ENCODE measurements around the gene NCKAP5. TPM values are rescaled to one million over a fixed set of nuclear protein-coding genes. Genes with fewer than 3 reads are reported as not detected.

NCKAP5 gene
- total RNA-seq, 1 experiment from 2014 or later: not detected

GRCh38 chr2:133485868-133486267 lies 82.4 kb downstream of the NCKAP5 start:
- Histone ChIP-seq H3K9me2 (ENCODE audit: insufficient read depth) (no peaks in the 10 kb centered on the region), H3K27me3 (ENCODE audit: insufficient read depth, low read depth) (peaks cover 16% of the 10 kb centered on the region), H3K4me1 (replicated peaks; ENCODE audit: insufficient read depth) (no peaks in the 10 kb centered on the region), H3K79me2 (ENCODE audit: low read depth) (no peaks in the 10 kb centered on the region), H3K36me3 (ENCODE audit: low read depth) (no peaks in the 10 kb centered on the region), H3K4me2 (no peak overlapping the region), H3F3A (ENCODE audit: insufficient read depth, low read depth) (no peaks in the 10 kb centered on the region), H3K27ac (no peak overlapping the region), H4K20me1 (ENCODE audit: insufficient read depth) (no peaks in the 10 kb centered on the region), H3K9me3 (ENCODE audit: insufficient read depth, low read depth) (no peaks in the 10 kb centered on the region), H3K4me3 (no peak overlapping the region), H2AFZ (no peak overlapping the region)
- intact Hi-C loops (cut with micrococcal nuclease; ENCODE audit: unreplicated experiment): no loop called here
- no TSS peak for BruUV-seq (replicated peaks)
- ChIA-PET POLR2A (ENCODE audit: unreplicated experiment) (no interaction called here), CTCF (no interaction called here)
- no peak for TF ChIP-seq EZH2 (IDR thresholded peaks at IDR 0.05; ENCODE audit: low read depth)
- TF ChIP-seq CTCF (conservative IDR thresholded peaks at IDR 0.05): no peak
- no peak for DNase-seq

- H3K9me2 ChIP-seq (ENCODE audit: insufficient read depth): no peaks in the 10 kb centered on the region
Observed at GRCh38 chr2:133484784-133485183, 83.5 kb downstream of the NCKAP5 start.

GRCh38 chr2:133484106-133484505 lies 84.2 kb downstream of the NCKAP5 start:
- Histone ChIP-seq H3K9me3 (ENCODE audit: insufficient read depth, low read depth) (no peaks in the 10 kb centered on the region), H3K36me3 (ENCODE audit: low read depth) (no peaks in the 10 kb centered on the region), H3K9me2 (ENCODE audit: insufficient read depth) (no peaks in the 10 kb centered on the region), H3K4me3 (no peak overlapping the region), H2AFZ (no peak overlapping the region), H3K27me3 (ENCODE audit: insufficient read depth, low read depth) (peaks cover 18% of the 10 kb centered on the region), H3K79me2 (ENCODE audit: low read depth) (no peaks in the 10 kb centered on the region), H3F3A (ENCODE audit: insufficient read depth, low read depth) (no peaks in the 10 kb centered on the region), H3K27ac (no peak overlapping the region), H4K20me1 (ENCODE audit: insufficient read depth) (no peaks in the 10 kb centered on the region), H3K4me1 (replicated peaks; ENCODE audit: insufficient read depth) (no peaks in the 10 kb centered on the region), H3K4me2 (no peak overlapping the region)
- DNase-seq: no peak
- POLR2A ChIA-PET (ENCODE audit: unreplicated experiment): no interaction called here
- no TSS peak for BruUV-seq (replicated peaks)
- CTCF ChIA-PET: no interaction called here
- TF ChIP-seq CTCF (conservative IDR thresholded peaks at IDR 0.05) (no peak), EZH2 (IDR thresholded peaks at IDR 0.05; ENCODE audit: low read depth) (no peak)
- intact Hi-C loops (cut with micrococcal nuclease; ENCODE audit: unreplicated experiment): no loop called here

More at GRCh38 chr2:133484784-133485183, 83.5 kb downstream of the NCKAP5 start:
- intact Hi-C loops (cut with micrococcal nuclease; ENCODE audit: unreplicated experiment): no loop called here
- ChIA-PET POLR2A (ENCODE audit: unreplicated experiment) (no interaction called here), CTCF (no interaction called here)
- no TSS peak for BruUV-seq (replicated peaks)
- Histone ChIP-seq H3K79me2 (ENCODE audit: low read depth) (no peaks in the 10 kb centered on the region), H3K4me3 (no peak overlapping the region), H4K20me1 (ENCODE audit: insufficient read depth) (no peaks in the 10 kb centered on the region), H3F3A (ENCODE audit: insufficient read depth, low read depth) (no peaks in the 10 kb centered on the region), H3K27me3 (ENCODE audit: insufficient read depth, low read depth) (peaks cover 20% of the 10 kb centered on the region), H2AFZ (no peak overlapping the region), H3K27ac (no peak overlapping the region), H3K36me3 (ENCODE audit: low read depth) (no peaks in the 10 kb centered on the region), H3K4me2 (no peak overlapping the region), H3K4me1 (replicated peaks; ENCODE audit: insufficient read depth) (no peaks in the 10 kb centered on the region), H3K9me3 (ENCODE audit: insufficient read depth, low read depth) (no peaks in the 10 kb centered on the region)
- no peak for DNase-seq
- no peak for TF ChIP-seq CTCF (conservative IDR thresholded peaks at IDR 0.05)
- TF ChIP-seq EZH2 (IDR thresholded peaks at IDR 0.05; ENCODE audit: low read depth): no peak
